Osteoblast (primary cell): ENCODE data around the gene MED17. TPM values are rescaled to one million over a fixed set of nuclear protein-coding genes. Genes with fewer than 3 reads are reported as not detected.

Experiments
- DNase-seq: peaks from one replicate; pipeline ENCODE4 v3.0.0; 2011; ENCODE audit warnings: low spot score, mixed read lengths; ENCODE audit not compliant: insufficient read length; ENCODE audit errors: missing footprints
- H2AFZ ChIP-seq: 2 replicates; pipeline ENCODE4 v1.6.0; 2011; ENCODE audit warnings: mild to moderate bottlenecking, low read length
- H3K27ac ChIP-seq: 2 replicates; pipeline ENCODE4 v1.5.1; 2011; ENCODE audit warnings: mild to moderate bottlenecking, low read depth, low read length, moderate library complexity
- H3K27me3 ChIP-seq: 2 replicates; pipeline ENCODE4 v1.6.0; 2012; ENCODE audit warnings: mild to moderate bottlenecking, control low read depth, inconsistent platforms, low read length, moderate library complexity; ENCODE audit not compliant: insufficient read depth
- H3K36me3 ChIP-seq: 2 replicates; pipeline ENCODE4 v1.5.1; 2011; ENCODE audit warnings: mild to moderate bottlenecking, low read length, control low read depth, moderate library complexity; ENCODE audit not compliant: insufficient read depth
- H3K4me1 ChIP-seq: 2 replicates; pipeline ENCODE4 v1.5.1; 2011; ENCODE audit warnings: mild to moderate bottlenecking, low read length, control low read depth, moderate library complexity; ENCODE audit not compliant: insufficient read depth
- H3K4me2 ChIP-seq: 2 replicates; pipeline ENCODE4 v1.6.0; 2011; ENCODE audit warnings: mild to moderate bottlenecking, low read length; ENCODE audit not compliant: insufficient read depth
- H3K4me3 ChIP-seq: fragments of 200-600 bp; sonication (generic); 3 replicates; pipeline ENCODE4 v1.5.1; 2012; ENCODE audit warnings: mild to moderate bottlenecking, low read length, inconsistent platforms; ENCODE audit not compliant: insufficient read depth
- H3K79me2 ChIP-seq: 2 replicates; pipeline ENCODE4 v1.6.0; 2012; ENCODE audit warnings: mild to moderate bottlenecking, low read length, control low read depth, inconsistent platforms; ENCODE audit not compliant: insufficient read depth
- H3K9me3 ChIP-seq: 2 replicates; pipeline ENCODE4 v1.5.1; 2011; ENCODE audit warnings: low read depth, low read length, control low read depth
- H4K20me1 ChIP-seq: 2 replicates; pipeline ENCODE4 v1.6.0; 2012; ENCODE audit warnings: mild to moderate bottlenecking, low read length, control low read depth; ENCODE audit not compliant: insufficient read depth
- total RNA-seq: library from RNA; depleted of rRNA; stranded (reverse); fragments of >200 nt; gene quantifications from 2 replicates; pipeline ENCODE4 v1.2.3, GENCODE V29; 2012
- TF ChIP-seq, protein P1 (sequence below): IDR thresholded peaks from 2 replicates; pipeline ENCODE4 v1.5.1; 2011; ENCODE audit warnings: mild to moderate bottlenecking, low read depth, low read length, moderate library complexity; ENCODE audit errors: extremely low read depth

The MED17 gene
- total RNA-seq, 1 donor: 32.6 TPM

DNA sequence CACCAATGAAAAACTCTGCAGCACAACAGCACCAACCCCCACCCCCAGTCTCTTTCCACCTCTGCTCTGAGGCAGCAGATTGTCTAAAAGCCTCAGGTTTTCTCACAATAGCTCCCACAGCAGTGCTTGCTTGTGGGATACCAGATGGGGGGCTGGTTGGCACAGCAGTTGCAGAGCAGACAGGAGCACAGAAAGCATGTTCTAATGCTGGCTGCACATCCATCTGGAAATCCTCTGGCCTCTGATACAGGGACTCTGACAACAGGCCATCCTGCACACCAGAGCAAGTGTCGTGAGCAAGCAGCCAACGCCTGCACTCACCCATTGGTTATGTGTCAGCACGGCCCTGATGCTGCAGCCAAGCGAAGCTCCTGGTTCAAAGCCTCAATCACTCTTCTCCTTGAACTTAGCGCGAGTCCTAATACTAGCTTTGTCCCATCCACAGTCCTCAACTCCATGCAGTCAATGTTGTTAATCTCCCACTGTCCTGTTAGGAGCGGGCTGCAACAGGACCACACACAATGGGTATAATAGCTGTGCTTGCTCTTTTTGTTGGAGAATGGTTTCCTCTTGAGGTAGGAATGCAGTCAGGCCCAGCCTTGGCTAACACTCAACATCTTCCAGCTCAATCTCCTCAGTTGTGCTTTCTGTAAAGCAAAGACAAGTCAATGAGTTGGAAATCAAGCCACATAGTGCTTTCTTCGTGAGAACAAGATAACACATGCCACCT lies 36.0 kb downstream of the MED17 start:
- H3K79me2 ChIP-seq: no peaks in the 10 kb centered on the region
- no peak overlapping the region for H3K4me2 ChIP-seq
- no peaks in the 10 kb centered on the region for H4K20me1 ChIP-seq
- H3K4me1 ChIP-seq: no peaks in the 10 kb centered on the region
- H3K36me3 ChIP-seq: peaks cover 5% of the 10 kb centered on the region
- no peaks in the 10 kb centered on the region for H3K9me3 ChIP-seq
- no peak overlapping the region for H3K4me3 ChIP-seq
- DNase-seq: no peak
- TF ChIP-seq, protein P1, sequence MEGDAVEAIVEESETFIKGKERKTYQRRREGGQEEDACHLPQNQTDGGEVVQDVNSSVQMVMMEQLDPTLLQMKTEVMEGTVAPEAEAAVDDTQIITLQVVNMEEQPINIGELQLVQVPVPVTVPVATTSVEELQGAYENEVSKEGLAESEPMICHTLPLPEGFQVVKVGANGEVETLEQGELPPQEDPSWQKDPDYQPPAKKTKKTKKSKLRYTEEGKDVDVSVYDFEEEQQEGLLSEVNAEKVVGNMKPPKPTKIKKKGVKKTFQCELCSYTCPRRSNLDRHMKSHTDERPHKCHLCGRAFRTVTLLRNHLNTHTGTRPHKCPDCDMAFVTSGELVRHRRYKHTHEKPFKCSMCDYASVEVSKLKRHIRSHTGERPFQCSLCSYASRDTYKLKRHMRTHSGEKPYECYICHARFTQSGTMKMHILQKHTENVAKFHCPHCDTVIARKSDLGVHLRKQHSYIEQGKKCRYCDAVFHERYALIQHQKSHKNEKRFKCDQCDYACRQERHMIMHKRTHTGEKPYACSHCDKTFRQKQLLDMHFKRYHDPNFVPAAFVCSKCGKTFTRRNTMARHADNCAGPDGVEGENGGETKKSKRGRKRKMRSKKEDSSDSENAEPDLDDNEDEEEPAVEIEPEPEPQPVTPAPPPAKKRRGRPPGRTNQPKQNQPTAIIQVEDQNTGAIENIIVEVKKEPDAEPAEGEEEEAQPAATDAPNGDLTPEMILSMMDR: no peak
- H3K27me3 ChIP-seq: no peaks in the 10 kb centered on the region
- H2AFZ ChIP-seq: no peak overlapping the region
- no peak overlapping the region for H3K27ac ChIP-seq

- H2AFZ ChIP-seq: no peak overlapping the region
- DNase-seq: no peak
These were observed 36.8 kb downstream of the MED17 start for GRCh38 chr11:93820847-93821246.

DNA sequence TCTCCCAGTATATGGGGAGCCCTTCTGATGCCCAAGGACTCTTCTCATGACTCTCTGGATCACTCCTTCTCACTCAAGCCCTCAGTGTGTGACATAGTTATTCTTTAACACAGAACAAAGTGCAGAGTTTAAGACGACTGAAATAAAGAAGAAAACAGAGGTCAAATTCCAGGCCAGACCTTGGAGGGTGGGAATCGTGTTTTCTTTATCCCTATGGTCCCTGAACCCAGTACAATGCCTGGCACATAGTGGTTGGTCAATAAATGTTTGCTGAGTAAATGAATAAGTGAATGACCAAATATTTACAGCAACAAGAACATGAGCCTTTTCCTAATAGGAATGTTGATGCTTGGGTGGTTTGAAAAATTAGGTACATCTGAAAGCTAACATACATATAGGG lies 37.5 kb downstream of the MED17 start:
- Histone ChIP-seq H3K27me3 (no peaks in the 10 kb centered on the region), H4K20me1 (no peaks in the 10 kb centered on the region), H3K4me3 (no peak overlapping the region), H3K79me2 (no peaks in the 10 kb centered on the region), H3K36me3 (no peaks in the 10 kb centered on the region), H3K27ac (no peak overlapping the region), H3K9me3 (no peaks in the 10 kb centered on the region), H2AFZ (no peak overlapping the region), H3K4me2 (no peak overlapping the region), H3K4me1 (no peaks in the 10 kb centered on the region)
- DNase-seq: no peak
- TF ChIP-seq, protein P1: no peak

More at GRCh38 chr11:93820847-93821246, 36.8 kb downstream of the MED17 start:
- no peaks in the 10 kb centered on the region for H3K9me3 ChIP-seq
- H3K79me2 ChIP-seq: no peaks in the 10 kb centered on the region
- H3K4me1 ChIP-seq: no peaks in the 10 kb centered on the region
- no peaks in the 10 kb centered on the region for H4K20me1 ChIP-seq
- TF ChIP-seq, protein P1: no peak
- H3K36me3 ChIP-seq: peaks cover 3% of the 10 kb centered on the region
- H3K4me2 ChIP-seq: no peak overlapping the region
- no peak overlapping the region for H3K4me3 ChIP-seq
- no peaks in the 10 kb centered on the region for H3K27me3 ChIP-seq
- no peak overlapping the region for H3K27ac ChIP-seq

GRCh38 chr11:93822359-93822758 lies 38.3 kb downstream of the MED17 start:
- TF ChIP-seq, protein P1: no peak
- Histone ChIP-seq H3K9me3 (no peaks in the 10 kb centered on the region), H3K4me2 (no peak overlapping the region), H3K4me1 (no peaks in the 10 kb centered on the region), H4K20me1 (no peaks in the 10 kb centered on the region), H3K4me3 (no peak overlapping the region), H3K79me2 (no peaks in the 10 kb centered on the region), H2AFZ (no peak overlapping the region), H3K36me3 (no peaks in the 10 kb centered on the region), H3K27me3 (no peaks in the 10 kb centered on the region), H3K27ac (no peak overlapping the region)
- no peak for DNase-seq
